Epithelial cell of proximal tubule (primary cell): ENCODE results near the gene REXO1. TPM values are rescaled to one million over a fixed set of nuclear protein-coding genes. Genes with fewer than 3 reads are reported as not detected.
A peak's percentile ranks its signal among the peaks of the same experiment; 100 is the strongest.
"Not testable (repeated sequence)": the region's sequence is repeated elsewhere in the genome, so short reads cannot be mapped to it uniquely, and the experiment has no call there.

Source experiments
- DNase-seq: peaks from one replicate; pipeline ENCODE4 v3.0.0-alpha.2; 2011; ENCODE audit warnings: low read depth
- H3K4me3 ChIP-seq: 2 replicates; pipeline ENCODE4 v1.5.1; 2011; ENCODE audit warnings: low read depth, mild to moderate bottlenecking, low read length
- CTCF ChIP-seq: conservative IDR thresholded peaks from 2 replicates; pipeline ENCODE4 v1.5.1; 2012; ENCODE audit warnings: low read depth, mild to moderate bottlenecking, low read length
- total RNA-seq: library from RNA; depleted of rRNA; stranded (reverse); fragments of >200 nt; gene quantifications from 2 replicates; pipeline ENCODE4 v1.2.3, GENCODE V29; 2015

Gene REXO1
- total RNA-seq: 14.5 and 18.4 TPM in 2 replicates

GRCh38 chr19:1848399-1849131 lies at the start of gene REXO1:
Gene REXO1 (minus strand): TSS chr19:1848483. CDS start chr19:1848358, 125 bp downstream.
- no peak for DNase-seq
- TF ChIP-seq CTCF: peak; percentile 89
- peak within 1 kb of the TSS; percentile 95 for H3K4me3 ChIP-seq

- no peak for TF ChIP-seq CTCF
- H3K4me3 ChIP-seq: no peak overlapping the region
- no peak for DNase-seq
Measured at GRCh38 chr19:1896508-1896907, 48.2 kb upstream of the REXO1 start.

DNA sequence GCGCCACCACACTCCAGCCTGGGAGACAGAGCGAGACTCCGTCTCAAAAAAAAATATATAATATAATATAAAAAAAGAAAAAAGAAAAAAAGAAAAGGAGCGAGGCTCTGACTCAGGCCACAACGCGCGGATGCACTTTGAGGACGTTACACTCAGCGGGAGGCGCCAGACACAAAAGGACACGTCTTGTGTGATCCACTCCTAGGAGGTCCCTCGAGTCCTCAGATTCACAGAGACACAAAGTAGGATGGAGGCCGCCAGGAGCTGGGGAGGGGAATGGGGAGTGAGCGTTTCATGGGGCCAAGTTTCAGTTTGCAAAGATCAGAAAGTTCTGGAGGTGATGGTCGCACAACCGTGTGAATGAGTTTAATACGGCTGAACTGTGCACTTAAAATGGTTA lies 45.5 kb upstream of the REXO1 start:
- no peak for TF ChIP-seq CTCF
- no peak overlapping the region for H3K4me3 ChIP-seq
- no peak for DNase-seq

DNA sequence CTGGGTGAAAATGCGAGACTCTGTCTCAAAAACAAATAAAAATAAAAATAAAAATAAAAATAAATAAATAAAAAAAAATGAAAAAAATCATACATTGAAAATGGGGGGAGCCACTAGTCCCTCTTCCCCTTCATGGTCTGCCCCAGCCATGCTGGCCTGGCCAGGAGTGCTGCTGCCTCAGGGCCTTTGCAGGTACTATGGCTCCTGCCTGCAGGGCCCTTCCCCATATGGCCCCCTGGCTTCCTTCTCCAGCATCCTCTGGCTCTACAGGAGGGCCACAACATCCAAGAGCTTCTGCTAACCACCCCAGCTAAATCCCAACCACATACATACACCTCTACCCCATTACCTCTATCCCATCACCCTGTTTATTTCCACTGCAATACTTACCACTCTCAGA lies 41.6 kb upstream of the REXO1 start:
- no peak overlapping the region for H3K4me3 ChIP-seq
- TF ChIP-seq CTCF: no peak
- no peak for DNase-seq

DNA sequence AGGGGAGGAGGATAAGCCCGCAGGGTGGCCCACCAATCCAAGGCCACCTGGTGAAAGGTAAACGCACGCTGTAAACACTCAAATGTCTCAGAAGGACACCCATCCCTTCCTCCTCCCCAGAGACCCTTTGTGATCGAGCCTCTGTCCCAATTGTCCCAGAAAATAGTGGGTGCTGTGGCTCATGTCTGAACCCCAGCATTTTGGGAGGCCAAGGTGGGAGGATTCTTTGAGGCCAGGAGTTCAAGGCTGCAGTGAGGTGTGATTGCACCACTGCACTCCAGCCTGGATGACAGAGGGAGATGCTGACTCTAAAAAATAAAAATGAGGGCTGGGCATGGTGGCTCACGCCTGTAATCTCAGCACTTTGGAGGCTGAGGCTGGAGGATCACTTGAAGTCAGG lies 40.1 kb upstream of the REXO1 start:
- no peak overlapping the region for H3K4me3 ChIP-seq
- DNase-seq: no peak
- no peak for TF ChIP-seq CTCF

DNA sequence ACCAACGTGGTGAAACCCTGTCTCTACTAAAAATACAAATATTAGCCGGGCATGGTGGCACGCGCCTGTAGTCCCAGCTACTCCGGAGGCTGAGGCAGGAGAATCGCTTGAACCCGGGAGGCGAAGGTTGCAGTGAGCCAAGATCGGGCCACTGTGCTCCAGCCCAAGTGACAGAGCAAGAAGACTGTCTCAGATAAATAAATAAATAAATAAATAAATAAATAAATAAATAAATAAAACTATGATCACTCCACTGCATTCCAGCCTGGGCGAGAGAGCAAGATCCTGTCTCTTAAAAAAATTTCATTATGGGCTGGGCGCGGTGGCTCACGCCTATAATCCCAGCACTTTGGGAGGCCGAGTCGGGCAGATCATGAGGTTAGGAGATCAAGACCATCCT lies 38.1 kb upstream of the REXO1 start:
- H3K4me3 ChIP-seq, DNase-seq: not testable (repeated sequence)

- peak within 1 kb of the TSS; percentile 98 for H3K4me3 ChIP-seq
- DNase-seq: not testable (repeated sequence)
Measured at GRCh38 chr19:1885398-1886119, 37.3 kb upstream of the REXO1 start, which contains the start of gene ABHD17A. Gene ABHD17A (minus strand): TSS chr19:1885496. CDS start chr19:1881566, 3,930 bp downstream.
